ENCODE results near the gene CSTF1.

DNA sequence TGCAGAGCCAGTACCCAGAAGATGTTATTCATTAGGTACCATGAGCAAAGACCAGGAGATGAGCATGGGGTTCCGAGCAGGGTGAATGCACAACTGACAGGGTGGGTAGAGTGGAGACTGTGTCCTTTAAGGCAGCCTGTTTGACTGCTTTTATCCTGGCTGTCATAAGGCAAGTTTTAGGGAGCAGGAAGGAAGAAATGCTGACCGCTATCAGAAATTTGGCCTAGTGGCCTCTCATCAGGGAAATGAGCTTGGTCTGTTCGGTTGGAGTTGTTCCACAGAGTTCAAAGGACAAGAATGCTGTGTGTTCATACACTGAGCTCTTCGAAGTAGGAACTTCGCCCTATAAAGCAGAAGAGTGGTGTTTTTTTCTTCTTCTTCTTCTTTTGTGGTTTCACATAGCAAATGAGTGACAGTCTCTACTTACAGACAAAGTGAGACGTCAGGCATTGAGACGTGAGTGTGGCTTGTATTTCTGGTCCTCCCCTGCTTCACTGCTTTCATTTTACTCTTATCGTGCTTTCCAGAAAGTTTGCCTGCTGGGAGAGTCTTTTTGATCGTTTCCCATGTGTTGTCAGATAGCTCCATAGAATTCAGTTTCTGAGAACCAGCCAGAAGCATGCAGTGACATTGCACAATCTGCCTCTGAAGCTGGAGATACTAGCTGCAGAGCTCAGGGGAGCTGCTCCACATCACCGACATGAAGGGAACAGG, 19.5 kb downstream of the CSTF1 start, which contains the start of gene CASS4:
- TF ChIP-seq, protein P1, sequence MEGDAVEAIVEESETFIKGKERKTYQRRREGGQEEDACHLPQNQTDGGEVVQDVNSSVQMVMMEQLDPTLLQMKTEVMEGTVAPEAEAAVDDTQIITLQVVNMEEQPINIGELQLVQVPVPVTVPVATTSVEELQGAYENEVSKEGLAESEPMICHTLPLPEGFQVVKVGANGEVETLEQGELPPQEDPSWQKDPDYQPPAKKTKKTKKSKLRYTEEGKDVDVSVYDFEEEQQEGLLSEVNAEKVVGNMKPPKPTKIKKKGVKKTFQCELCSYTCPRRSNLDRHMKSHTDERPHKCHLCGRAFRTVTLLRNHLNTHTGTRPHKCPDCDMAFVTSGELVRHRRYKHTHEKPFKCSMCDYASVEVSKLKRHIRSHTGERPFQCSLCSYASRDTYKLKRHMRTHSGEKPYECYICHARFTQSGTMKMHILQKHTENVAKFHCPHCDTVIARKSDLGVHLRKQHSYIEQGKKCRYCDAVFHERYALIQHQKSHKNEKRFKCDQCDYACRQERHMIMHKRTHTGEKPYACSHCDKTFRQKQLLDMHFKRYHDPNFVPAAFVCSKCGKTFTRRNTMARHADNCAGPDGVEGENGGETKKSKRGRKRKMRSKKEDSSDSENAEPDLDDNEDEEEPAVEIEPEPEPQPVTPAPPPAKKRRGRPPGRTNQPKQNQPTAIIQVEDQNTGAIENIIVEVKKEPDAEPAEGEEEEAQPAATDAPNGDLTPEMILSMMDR (IDR thresholded peaks at IDR 0.05): no peak
- no peak for TF ChIP-seq POLR2A (IDR thresholded peaks at IDR 0.05)

Measured in suprapubic skin (tissue), 3 donors.